ENCODE results near the gene GPC1. TPM values are rescaled to one million over a fixed set of nuclear protein-coding genes. Genes with fewer than 3 reads are reported as not detected.
A peak's percentile ranks its signal among the peaks of the same experiment; 100 is the strongest.

The GPC1 gene
- total RNA-seq, 1 experiment from 2014 or later, result 5.8 TPM

DNA sequence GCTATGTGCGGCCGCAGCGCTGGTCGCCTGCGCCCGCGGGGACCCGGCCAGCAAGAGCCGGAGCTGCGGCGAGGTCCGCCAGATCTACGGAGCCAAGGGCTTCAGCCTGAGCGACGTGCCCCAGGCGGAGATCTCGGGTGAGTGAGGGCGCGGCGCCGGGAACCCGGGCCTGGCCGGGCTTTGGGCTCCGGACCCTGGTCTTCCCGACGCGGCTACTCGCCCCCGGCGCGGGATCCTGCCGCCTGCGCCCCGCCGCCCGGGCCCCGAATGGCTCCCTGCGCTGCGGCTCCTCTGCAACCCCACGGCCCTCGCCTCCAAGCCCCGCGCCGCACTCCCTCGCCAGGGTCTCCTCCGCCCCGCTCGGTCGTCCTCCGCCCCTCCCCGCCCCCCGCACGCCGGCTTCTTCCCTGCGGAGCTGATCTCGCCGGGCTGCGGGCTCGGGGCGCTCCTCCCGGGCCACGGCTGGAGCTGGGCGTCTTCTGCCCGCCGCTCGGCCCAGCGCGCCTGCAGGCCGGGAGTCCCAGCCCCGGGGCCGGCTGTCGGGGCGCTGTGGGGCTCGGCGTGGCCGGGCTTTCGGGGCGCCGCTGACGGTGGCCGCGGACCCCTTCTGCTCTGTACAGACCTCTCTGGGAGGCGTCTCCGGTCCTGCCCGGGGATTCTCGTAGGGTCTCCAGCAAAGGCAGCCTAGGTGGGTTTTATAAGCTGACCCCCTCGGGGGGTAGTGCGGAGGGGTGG is 652 bp downstream of the GPC1 start:
- no peak for DNase-seq (ENCODE audit: low read depth, low spot score)
- in situ Hi-C loops (cut with HindIII; ENCODE audit: low pct_unique_long_range_greater_than_20kb, low sequenced_read_pairs), result no loop called here

DNA sequence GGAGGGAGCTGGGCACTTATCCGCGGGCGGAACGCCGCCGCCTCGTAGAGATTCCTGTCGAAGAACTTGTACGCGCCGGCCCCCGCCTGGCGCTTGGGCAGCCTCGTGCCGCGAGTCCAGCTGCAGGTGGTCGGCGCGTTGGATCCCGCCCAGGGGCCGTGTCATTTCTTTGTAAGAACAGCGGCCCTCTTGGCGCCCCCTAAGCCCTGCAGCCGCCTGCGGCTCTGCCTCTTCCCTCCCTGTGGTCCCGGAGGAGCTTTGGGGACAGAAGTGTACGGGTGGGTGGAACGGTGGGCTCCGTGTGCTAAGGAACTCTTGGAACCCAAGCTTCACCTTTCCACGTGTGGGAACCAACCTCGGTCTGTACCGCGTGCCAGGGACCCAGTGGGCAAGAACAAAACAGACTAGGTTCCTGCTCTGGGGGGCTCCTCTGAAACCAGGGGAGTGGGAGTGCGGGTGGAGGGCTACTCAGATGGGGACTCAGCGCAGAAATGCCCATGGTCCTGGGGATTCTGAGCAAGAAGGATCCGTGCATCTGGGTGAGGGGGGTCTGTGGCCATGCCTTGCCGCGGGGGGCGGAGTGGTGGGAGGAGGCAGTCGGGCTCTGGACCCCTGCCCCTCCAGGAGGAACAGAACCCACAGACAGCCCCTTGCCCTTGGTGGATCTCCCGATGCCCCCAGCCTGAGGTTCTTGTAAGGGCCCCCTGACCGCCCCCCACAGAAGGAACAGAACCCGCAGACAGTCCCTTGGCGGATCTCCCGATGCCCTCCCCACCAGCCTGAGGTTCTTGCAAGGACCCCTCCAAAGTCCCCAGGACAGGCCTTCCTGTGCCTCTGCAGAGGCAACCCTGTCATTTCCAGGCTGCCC is 1.5 kb downstream of the GPC1 start:
- in situ Hi-C loops (cut with HindIII; ENCODE audit: low pct_unique_long_range_greater_than_20kb, low sequenced_read_pairs), result no loop called here
- DNase-seq (ENCODE audit: low read depth, low spot score), result no peak

DNA sequence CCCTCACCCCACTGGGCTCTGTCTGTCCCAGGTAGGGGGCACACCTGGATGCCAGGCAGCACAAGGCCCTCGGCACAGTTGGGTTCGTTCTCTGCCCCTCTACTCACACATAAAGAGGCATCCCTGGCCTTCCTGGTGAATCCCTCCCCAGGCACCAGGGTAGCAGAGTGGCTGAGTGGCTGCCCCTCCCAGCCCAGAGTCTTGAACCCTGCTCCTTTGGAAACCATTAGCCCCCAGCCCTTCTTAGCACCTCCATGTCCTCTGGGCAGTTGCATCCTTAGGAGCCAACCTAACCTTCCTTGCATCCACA is 2.0 kb downstream of the GPC1 start:
- DNase-seq (ENCODE audit: low read depth, low spot score), result no peak
- in situ Hi-C loops (cut with HindIII; ENCODE audit: low pct_unique_long_range_greater_than_20kb, low sequenced_read_pairs), result no loop called here

DNA sequence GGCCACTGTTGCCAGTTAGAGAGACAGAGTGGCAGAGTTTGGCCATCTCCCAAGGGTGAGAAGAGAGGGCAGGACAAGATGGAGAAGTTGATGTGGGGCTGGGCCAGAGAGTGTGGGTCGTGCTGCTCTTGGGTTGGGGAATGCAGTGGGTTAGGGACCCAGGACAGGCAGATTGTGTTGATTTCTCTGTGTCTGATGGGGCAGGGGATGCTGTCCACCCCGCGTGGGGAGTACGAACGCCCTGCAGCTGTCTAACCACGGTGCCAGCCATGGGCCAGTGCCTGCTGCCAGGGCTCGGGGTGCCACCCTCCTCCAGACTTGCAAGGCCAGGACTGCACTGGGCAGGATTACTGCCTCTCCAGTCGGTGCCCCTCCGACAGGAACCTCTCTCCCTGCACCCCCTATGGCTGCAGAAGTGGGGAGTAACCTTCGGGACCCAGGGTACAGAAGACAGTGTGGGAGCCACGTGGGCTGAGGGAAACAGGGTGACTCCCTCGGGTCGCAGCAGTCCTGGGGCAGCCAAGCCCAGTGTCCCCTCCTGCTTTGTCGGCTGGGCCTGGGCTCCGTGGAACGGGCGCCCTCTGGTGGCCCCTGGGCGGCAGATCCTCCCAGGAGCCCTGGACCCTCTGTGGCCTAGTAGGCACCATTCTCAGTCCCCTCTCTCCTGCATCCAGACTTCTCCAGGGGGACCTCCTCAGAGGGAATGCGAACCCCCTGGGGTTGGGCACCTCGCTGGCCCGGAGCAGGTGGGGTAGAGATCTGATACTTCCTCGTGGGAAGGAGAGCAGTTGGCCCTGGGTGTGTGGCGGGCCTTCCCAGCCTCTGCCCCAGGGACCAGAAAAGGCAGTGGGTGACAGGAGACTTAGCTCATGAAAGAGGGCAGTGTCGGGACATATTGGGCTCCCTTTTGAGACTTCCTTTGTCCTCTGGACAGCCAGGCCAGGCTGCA is 2.7 kb downstream of the GPC1 start:
- peak; percentile 64 for DNase-seq (ENCODE audit: low read depth, low spot score)
- in situ Hi-C loops (cut with HindIII; ENCODE audit: low pct_unique_long_range_greater_than_20kb, low sequenced_read_pairs), result no loop called here

DNA sequence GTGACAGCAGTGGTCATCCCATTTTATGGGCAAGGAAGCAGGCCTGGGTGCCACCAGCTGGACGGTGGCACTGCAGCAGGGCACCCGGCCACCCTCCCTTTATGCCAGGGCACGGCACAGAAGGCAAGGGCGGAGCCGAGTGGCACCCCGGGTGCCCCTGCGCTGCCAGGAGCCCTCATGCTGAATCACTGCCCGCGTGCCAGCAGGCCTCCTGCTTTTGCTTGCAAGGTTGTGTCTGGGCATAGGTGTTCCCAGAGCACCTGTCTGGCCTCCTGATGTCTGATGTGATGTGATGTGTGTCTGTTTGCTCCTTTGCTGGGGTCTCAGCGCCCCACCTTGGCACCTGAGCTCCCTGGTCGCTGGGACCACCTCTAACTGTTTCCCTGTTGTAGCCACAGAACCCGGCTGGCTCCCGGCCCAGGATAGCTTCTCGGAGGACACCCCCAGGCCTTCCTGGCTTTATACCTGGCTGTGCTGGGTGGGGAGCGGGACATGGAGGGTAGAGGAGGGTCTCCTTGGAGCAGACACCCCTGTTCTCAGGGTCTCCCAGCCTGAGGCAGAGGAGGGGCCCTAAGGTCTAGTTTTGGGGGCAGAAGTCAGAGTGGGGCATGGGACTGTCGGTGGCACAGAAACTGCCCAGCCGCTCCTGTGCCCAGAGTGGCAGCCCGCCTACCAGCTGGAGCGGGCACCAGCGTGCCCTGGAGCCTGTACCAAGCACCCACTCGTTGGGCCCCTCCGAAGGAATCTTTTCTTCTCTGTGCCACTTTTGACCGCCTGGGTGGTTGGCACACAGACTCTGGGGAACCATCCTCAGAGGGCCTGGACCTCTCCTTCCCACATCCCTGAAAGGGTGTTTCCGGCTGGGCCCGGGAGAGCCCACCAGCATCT is 3.6 kb downstream of the GPC1 start:
- no peak for DNase-seq (ENCODE audit: low read depth, low spot score)
- in situ Hi-C loops (cut with HindIII; ENCODE audit: low pct_unique_long_range_greater_than_20kb, low sequenced_read_pairs), result no loop called here

DNA sequence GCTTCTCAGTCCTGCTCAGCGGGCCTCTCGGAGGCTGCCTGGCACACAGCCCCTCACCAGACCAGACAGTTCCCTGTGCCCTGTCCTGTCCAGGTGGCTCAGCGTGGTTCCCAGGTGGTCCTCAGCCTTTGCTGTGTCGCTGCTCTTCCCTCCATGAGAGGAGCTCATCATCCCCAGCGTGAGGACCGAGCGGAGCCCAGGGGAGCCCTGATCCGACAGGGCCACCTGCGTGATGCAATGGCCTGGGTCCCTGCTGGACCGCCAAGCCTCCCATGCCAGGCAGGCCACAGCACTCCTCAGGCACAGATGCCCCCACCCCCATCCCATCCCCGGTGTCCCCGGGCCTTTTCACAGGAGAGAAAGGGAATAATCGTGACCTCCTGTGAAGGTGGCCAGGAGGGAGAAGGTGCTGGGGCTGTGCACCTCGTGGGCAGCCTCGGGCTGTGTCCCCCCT is 4.3 kb downstream of the GPC1 start:
- no peak for DNase-seq (ENCODE audit: low read depth, low spot score)
- in situ Hi-C loops (cut with HindIII; ENCODE audit: low pct_unique_long_range_greater_than_20kb, low sequenced_read_pairs), result no loop called here

DNA sequence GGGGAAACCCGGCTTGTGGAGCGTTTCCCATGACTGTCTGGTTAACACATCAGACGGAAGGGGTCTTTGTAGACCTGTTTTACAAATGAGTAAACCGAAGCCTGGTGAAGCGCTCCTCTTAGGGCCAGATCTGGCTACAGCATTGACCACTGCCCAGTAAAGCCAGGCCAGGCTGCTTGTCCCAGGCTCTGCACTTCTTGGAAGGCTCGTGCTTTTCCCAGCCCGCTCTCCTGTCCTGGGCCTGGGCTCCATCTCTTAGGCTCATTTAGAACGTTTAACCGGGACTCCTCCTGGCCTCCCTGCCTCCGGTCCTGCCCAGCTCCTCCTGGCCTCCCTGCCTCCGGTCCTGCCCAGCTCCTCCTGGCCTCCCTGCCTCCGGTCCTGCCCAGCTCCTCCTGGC is 4.8 kb downstream of the GPC1 start:
- in situ Hi-C loops (cut with HindIII; ENCODE audit: low pct_unique_long_range_greater_than_20kb, low sequenced_read_pairs), result no loop called here
- no peak for DNase-seq (ENCODE audit: low read depth, low spot score)

DNA sequence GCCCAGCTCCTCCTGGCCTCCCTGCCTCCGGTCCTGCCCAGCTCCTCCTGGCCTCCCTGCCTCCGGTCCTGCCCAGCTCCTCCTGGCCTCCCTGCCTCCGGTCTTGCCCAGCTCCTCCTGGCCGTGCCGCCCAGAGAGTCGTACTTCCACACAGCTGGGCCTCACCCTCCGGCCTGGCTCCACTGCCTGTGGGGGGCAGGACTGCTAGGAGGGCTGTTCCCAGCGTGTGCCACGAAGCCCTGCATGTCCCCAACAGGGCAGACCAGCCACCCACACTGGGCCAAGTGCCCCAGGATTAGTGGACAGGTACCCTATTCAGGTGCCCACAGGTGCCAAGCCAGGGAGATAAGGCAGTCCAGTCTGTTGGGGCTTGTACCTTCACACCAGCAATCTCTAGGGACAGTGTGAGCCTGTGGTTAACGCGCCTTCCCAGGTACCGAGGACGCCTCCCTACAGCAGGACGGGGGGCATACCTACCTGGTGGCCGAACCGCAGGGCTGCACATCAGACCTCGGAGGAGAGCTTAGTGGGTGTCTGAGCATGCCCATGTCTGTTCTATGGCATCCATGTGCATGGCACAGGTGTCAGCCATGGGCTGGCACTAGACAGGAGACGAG is 5.3 kb downstream of the GPC1 start:
- no peak for DNase-seq (ENCODE audit: low read depth, low spot score)

DNA sequence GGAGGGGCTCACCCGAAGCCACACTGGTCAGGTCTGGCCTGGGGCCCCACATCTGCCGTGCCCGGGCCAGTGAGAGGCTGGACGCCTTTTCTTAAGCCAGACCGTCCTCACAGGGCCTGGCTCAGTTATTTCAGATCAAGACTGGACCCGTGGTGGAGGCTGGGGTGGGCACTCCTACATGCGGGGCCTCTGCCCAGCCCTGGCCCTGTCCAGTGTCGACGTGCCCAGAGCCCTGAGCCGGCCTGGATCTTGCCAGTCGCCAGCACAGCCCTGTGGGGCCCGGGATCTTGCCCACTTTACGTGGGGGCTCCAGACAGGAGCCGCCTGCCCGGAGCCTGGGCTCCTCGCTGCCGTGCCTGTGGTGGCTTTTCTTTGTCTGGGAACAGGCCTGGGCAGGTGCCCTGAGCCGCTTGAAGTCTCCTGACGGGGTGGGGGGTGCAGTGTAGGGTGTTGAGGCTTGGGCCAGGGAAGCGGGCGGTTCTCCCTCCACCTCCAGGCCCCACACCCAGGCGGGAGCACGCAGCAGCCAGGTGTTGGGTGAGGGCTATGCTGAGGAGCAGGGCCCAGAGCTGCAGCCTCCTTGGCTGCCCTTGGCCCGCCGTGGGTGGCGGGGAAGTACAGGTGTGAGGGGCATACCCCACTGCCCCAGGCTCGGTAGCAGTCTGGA is 6.0 kb downstream of the GPC1 start:
- in situ Hi-C loops (cut with HindIII; ENCODE audit: low pct_unique_long_range_greater_than_20kb, low sequenced_read_pairs), result no loop called here
- DNase-seq (ENCODE audit: low read depth, low spot score), result no peak

More for the DNA sequence above, 5.3 kb downstream of the GPC1 start:
- in situ Hi-C loops (cut with HindIII; ENCODE audit: low pct_unique_long_range_greater_than_20kb, low sequenced_read_pairs), result no loop called here

DNA sequence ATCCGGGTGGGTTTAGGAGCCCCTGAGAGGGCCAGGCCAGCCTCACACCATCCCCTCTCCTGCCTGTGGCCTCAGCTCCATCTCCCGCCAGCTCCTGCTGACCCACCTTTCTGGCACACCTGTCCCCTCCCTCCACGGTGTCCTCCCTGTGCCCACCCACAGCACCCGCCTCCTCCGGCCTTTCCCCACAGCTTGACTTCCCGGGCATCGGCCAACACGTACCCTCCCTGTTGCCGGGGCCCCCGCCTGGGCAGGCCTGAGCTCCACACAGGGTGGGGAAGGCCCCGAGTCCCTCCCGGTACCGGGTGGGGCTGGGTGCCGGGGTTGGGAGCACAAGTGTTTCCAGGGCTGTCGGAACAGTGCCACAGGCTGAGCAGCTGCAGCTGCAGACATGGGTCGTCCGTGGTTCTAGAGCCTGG is 6.5 kb downstream of the GPC1 start:
- DNase-seq (ENCODE audit: low read depth, low spot score), result no peak
- in situ Hi-C loops (cut with HindIII; ENCODE audit: low pct_unique_long_range_greater_than_20kb, low sequenced_read_pairs), result no loop called here

DNA sequence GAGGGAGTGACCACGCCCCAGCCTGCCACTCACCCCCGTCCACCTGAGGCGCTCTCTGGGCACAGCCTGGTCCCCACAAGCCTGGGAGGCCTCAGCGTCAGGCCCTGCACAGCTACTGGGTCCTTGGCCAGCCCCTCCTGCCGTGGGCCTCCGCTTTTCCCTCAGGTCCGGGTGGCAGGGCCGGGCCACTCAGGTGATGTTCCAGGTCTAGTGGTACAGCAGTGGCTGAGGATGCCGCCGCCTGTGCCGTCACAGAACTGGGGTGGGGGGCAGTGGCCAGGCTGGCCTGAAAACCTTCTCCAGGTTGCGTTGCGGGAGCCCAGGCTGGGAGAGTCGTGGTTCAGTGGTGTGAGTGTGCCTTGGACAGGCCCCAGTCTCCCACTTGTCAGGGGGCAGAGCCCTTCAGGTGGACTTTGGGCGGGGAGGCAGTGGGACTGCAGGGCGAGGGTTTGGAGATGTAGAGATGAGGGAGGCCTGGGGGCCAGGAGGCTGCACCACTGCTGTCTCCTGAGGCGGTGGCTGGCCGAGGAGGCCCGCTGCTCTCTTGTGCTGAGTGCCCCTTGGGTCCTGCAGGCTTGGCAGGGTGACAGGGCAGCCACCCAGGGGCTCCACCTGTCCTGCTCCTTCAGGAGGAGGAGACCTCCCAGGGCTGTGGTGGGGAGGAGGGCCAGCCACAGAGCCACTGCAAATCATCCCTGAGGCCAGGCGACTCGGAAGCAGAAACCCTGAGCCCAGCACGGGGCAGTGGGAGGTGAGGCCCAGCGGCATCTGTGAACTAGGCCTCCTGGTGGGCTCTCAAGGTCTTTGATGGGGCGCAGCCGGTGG is 7.6 kb downstream of the GPC1 start:
- in situ Hi-C loops (cut with HindIII; ENCODE audit: low pct_unique_long_range_greater_than_20kb, low sequenced_read_pairs), result no loop called here
- DNase-seq (ENCODE audit: low read depth, low spot score), result no peak

DNA sequence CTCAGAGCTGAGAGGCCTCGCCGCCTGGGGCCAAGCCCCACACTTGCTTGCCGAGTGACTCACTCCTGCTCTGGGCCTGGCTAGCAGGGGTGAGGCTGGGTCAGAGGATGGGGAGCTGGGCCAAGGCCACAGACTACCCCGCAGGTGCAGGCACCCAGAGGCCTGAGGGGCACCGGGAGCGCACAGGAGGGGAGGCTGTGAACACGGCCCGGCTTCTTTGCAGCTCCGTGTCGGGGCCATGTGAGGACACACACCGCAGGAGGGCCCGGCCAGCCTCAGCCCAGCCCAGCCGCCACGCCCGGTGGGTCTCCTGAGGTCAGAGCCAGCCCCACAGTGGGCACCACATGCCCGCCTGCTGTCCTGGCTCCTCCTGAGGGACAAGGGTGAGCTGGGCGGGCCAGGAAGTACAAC is 8.4 kb downstream of the GPC1 start:
- no peak for DNase-seq (ENCODE audit: low read depth, low spot score)
- in situ Hi-C loops (cut with HindIII; ENCODE audit: low pct_unique_long_range_greater_than_20kb, low sequenced_read_pairs), result no loop called here

DNA sequence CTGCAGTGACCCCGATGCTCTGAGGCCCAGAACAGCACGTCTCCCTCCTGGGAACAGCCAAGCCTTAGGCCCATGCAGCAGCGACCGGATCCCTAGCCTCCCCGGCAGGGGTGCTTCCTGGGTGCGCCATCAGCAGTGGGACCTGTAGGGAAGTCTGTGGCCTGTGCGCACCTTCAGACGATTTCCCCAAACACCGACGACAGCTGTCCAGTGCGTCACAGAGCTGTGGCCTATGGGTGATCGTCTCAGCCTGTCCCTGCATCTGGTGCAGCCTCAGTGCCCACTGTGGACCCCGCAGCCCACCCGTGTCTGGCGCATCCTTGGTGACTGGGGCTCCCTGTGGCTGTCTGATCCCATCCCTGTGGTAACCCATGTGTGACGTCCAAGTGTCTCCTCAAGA is 9.0 kb downstream of the GPC1 start:
- no peak for DNase-seq (ENCODE audit: low read depth, low spot score)
- in situ Hi-C loops (cut with HindIII; ENCODE audit: low pct_unique_long_range_greater_than_20kb, low sequenced_read_pairs), result no loop called here

DNA sequence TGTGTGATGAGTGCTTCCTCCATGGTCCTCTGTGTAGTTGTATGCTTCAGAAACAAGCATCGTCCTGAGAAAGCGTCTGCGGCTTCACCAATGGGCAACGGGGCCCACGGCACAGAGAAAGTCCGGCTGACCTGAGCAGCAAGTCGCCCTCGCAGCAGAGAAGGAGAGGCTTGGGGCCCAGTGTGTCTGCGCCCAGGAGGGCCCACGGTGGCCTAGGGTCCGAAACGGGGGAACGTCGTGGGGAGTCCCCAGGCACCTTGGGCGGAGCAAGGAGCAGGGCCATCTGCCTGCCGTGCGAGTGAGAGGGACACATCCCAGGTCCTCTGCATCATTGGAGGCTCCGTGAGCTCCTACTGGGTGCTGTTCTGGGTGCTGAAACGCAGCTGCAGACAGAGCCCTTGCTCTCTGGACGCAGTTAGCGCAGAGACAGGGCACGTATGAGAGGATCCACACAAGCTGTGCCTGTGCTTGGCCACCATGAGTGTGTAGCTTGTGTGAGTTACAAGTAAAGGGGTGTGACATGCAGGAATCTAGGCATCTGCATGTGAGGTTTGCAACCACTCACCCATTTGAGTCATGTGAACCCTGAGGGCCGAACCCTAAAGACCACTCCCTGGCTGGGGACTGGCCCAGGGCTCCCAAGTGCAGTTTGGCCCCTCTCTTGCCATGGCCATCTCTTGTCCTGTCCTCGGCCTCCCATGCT is 10.6 kb downstream of the GPC1 start:
- no peak for DNase-seq (ENCODE audit: low read depth, low spot score)
- in situ Hi-C loops (cut with HindIII; ENCODE audit: low pct_unique_long_range_greater_than_20kb, low sequenced_read_pairs), result no loop called here

DNA sequence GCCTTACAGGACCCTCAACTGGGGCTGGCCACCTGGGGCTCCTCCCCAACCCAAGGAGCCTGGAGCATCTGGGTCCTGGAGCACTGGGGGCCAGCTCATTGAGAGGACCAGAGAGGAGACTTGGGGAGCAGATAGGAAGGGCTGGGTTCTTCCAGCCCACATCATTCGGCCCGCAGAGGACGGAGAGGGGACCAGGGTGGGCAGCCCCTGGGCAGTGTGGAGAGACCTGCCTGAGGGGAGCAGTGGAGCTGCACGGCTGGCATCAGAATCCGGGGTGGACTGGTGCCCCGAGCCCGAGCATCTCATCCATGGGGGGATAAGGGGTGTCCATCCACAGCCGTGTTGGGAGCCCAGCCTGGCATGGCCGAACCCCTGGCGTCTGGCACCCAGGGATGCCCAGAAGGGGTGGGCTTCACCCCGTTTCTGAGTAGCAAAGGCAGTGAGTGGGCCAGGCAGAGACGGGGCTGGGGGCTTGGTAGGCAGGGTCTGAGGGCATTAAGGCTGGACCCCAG is 11.3 kb downstream of the GPC1 start:
- DNase-seq (ENCODE audit: low read depth, low spot score), result no peak
- in situ Hi-C loops (cut with HindIII; ENCODE audit: low pct_unique_long_range_greater_than_20kb, low sequenced_read_pairs), result no loop called here

Data from SK-MEL-5 (cell line).